NCI-H2081 treated with DMSO at 0.1 percent for 48 hours (cell line): ENCODE results near the gene ZNF302.
A peak's percentile ranks its signal among the peaks of the same experiment; 100 is the strongest.
"Not testable (repeated sequence)": the region's sequence is repeated elsewhere in the genome, so short reads cannot be mapped to it uniquely, and the experiment has no call there.

Source experiments
- DNase-seq: peaks from one replicate; lab custom pipeline; 2025; lab: John Stamatoyannopoulos, UW

Gene ZNF302

GRCh38 chr19:34671972-34672371 is 5.5 kb upstream of the ZNF302 start:
- no peak for DNase-seq

GRCh38 chr19:34673590-34673989 is 3.9 kb upstream of the ZNF302 start:
- no peak for DNase-seq

GRCh38 chr19:34675250-34675649 is 2.2 kb upstream of the ZNF302 start:
- no peak for DNase-seq

- no peak for DNase-seq
Measured at GRCh38 chr19:34675919-34676318, 1.6 kb upstream of the ZNF302 start.

GRCh38 chr19:34676697-34677385 is 637 bp upstream of the ZNF302 start, which contains the start of gene SCGB2B2:
SCGB2B2 (minus strand) TSS chr19:34677159; CDS start chr19:34594563, 82,596 bp downstream.
- DNase-seq = no peak

- DNase-seq = no peak
Measured at GRCh38 chr19:34678085-34678412, 571 bp downstream of the ZNF302 start.

- DNase-seq = no peak
Measured at GRCh38 chr19:34678421-34678820, 943 bp downstream of the ZNF302 start.

GRCh38 chr19:34681478-34681877 is 4.0 kb downstream of the ZNF302 start:
- DNase-seq = no peak

- DNase-seq = not testable (repeated sequence)
Measured at GRCh38 chr19:34685266-34685665, 7.8 kb downstream of the ZNF302 start.

GRCh38 chr19:34686455-34686854 is 9.0 kb downstream of the ZNF302 start:
- DNase-seq = no peak

GRCh38 chr19:34687348-34687747 is 9.9 kb downstream of the ZNF302 start:
- no peak for DNase-seq

- no peak for DNase-seq
Measured at GRCh38 chr19:34688592-34688991, 11.1 kb downstream of the ZNF302 start.

- DNase-seq = no peak
Measured at GRCh38 chr19:34690372-34690771, 12.9 kb downstream of the ZNF302 start.

GRCh38 chr19:34692549-34692948 is 15.1 kb downstream of the ZNF302 start:
- DNase-seq = no peak

GRCh38 chr19:34707661-34708060 is 30.2 kb downstream of the ZNF302 start:
- no peak for DNase-seq

GRCh38 chr19:34711890-34712289 is 34.4 kb downstream of the ZNF302 start:
- no peak for DNase-seq

- DNase-seq = peak; percentile 7
Measured at GRCh38 chr19:34712395-34713261, 35.1 kb downstream of the ZNF302 start.

- no peak for DNase-seq
Measured at GRCh38 chr19:34713262-34713637, 35.8 kb downstream of the ZNF302 start.

GRCh38 chr19:34715357-34715756 is 37.9 kb downstream of the ZNF302 start:
- DNase-seq = no peak

- DNase-seq = no peak
Measured at GRCh38 chr19:34722353-34722752, 44.9 kb downstream of the ZNF302 start.

- no peak for DNase-seq
Measured at GRCh38 chr19:34725400-34725799, 47.9 kb downstream of the ZNF302 start.

- DNase-seq = no peak
Measured at GRCh38 chr19:34731019-34731829, 53.7 kb downstream of the ZNF302 start.

GRCh38 chr19:34731964-34732363 is 54.5 kb downstream of the ZNF302 start:
- no peak for DNase-seq
